ENCODE results near the gene IFT122.

IFT122 gene

GRCh38 chr3:129442486-129442885, 2.5 kb downstream of the IFT122 start:
- no peak for DNase-seq

- DNase-seq, result no peak
Observed at GRCh38 chr3:129442947-129443346, 2.9 kb downstream of the IFT122 start.

- no peak for DNase-seq
Observed at GRCh38 chr3:129445471-129445870, 5.4 kb downstream of the IFT122 start.

GRCh38 chr3:129446926-129447325, 6.9 kb downstream of the IFT122 start:
- no peak for DNase-seq

- no peak for DNase-seq
Observed at GRCh38 chr3:129448186-129448895, 8.3 kb downstream of the IFT122 start.

GRCh38 chr3:129449279-129450115, 9.5 kb downstream of the IFT122 start:
- DNase-seq, result no peak

- DNase-seq, result no peak
Observed at GRCh38 chr3:129453732-129454131, 13.7 kb downstream of the IFT122 start.

- DNase-seq, result no peak
Observed at GRCh38 chr3:129460155-129460554, 20.1 kb downstream of the IFT122 start.

- DNase-seq, result no peak
Observed at GRCh38 chr3:129460572-129460971, 20.5 kb downstream of the IFT122 start.

- no peak for DNase-seq
Observed at GRCh38 chr3:129461022-129461421, 21.0 kb downstream of the IFT122 start.

GRCh38 chr3:129461461-129462146, 21.6 kb downstream of the IFT122 start:
- DNase-seq, result no peak

GRCh38 chr3:129462361-129462968, 22.4 kb downstream of the IFT122 start:
- no peak for DNase-seq

- DNase-seq, result no peak
Observed at GRCh38 chr3:129463094-129463493, 23.1 kb downstream of the IFT122 start.

- no peak for DNase-seq
Observed at GRCh38 chr3:129463716-129464115, 23.7 kb downstream of the IFT122 start.

- DNase-seq, result no peak
Observed at GRCh38 chr3:129467932-129468331, 27.9 kb downstream of the IFT122 start.

GRCh38 chr3:129469026-129469425, 29.0 kb downstream of the IFT122 start:
- no peak for DNase-seq

- DNase-seq, result no peak
Observed at GRCh38 chr3:129470861-129471260, 30.8 kb downstream of the IFT122 start.

- DNase-seq, result no peak
Observed at GRCh38 chr3:129473067-129473768, 33.2 kb downstream of the IFT122 start.

GRCh38 chr3:129473769-129474152, 33.7 kb downstream of the IFT122 start:
- no peak for DNase-seq

- no peak for DNase-seq
Observed at GRCh38 chr3:129474984-129475804, 35.2 kb downstream of the IFT122 start.

GRCh38 chr3:129475863-129476262, 35.8 kb downstream of the IFT122 start:
- DNase-seq, result no peak

- no peak for DNase-seq
Observed at GRCh38 chr3:129476586-129476985, 36.6 kb downstream of the IFT122 start.

Measured in NCI-H1105 treated with DMSO at 0.1 percent for 48 hours (cell line).